PC-3 (cell line): ENCODE data around the gene HIVEP3. TPM values are rescaled to one million over a fixed set of nuclear protein-coding genes. Genes with fewer than 3 reads are reported as not detected.

Source experiments
- ATAC-seq: fragments of 200-7000 bp; cut with Tn5 transposase; 2 replicates; pipeline ENCODE4 v1.9.1; 2020; ENCODE audit warnings: mild to moderate bottlenecking, moderate library complexity
- BruUV-seq: library from RNA; stranded (reverse); fragments of 400-500 nt; replicated peaks from 2 replicates; lab custom pipeline; 2021; lab: Mats Ljungman, UMichigan
- CTCF ChIA-PET: fragments of 300-600 bp; sonication (Branson Sonifier 250); formaldehyde crosslinking; loops from one replicate; lab custom pipeline; 2022; ENCODE audit warnings: antibody characterized with exemption; lab: Charles Lee
- POLR2A ChIA-PET: fragments of 300-600 bp; sonication (Branson Sonifier 250); formaldehyde crosslinking; loops from one replicate; lab custom pipeline; 2022; ENCODE audit warnings: antibody characterized with exemption; ENCODE audit not compliant: unreplicated experiment; lab: Charles Lee
- DNase-seq: peaks from one replicate; pipeline ENCODE4 v3.0.0-alpha.2; 2015
- H2AFZ ChIP-seq: fragments of 300-600 bp; sonication (generic); 2 replicates; pipeline ENCODE4 v1.6.0; 2016; ENCODE audit warnings: antibody characterized with exemption, low read length
- H3F3A ChIP-seq: fragments of 300-600 bp; sonication (generic); one replicate; pipeline ENCODE4 v1.6.0; 2017; ENCODE audit warnings: antibody characterized with exemption, low read length, control low read depth, mild to moderate bottlenecking; ENCODE audit not compliant: unreplicated experiment
- H3K27ac ChIP-seq: fragments of 300-600 bp; sonication (generic); 2 replicates; pipeline ENCODE4 v1.5.1; 2016; ENCODE audit warnings: mild to moderate bottlenecking, low read length
- H3K27me3 ChIP-seq: fragments of 300-600 bp; sonication (generic); 2 replicates; pipeline ENCODE4 v1.6.1; 2016; ENCODE audit warnings: low read length, mixed read lengths
- H3K36me3 ChIP-seq: fragments of 300-600 bp; sonication (generic); 2 replicates; pipeline ENCODE4 v1.6.1; 2016; ENCODE audit warnings: low read depth, mixed run types, low read length, mixed read lengths
- H3K4me1 ChIP-seq: fragments of 300-600 bp; sonication (generic); 2 replicates; pipeline ENCODE4 v1.5.1; 2016; ENCODE audit warnings: low read length; ENCODE audit not compliant: insufficient read depth
- H3K4me2 ChIP-seq: fragments of 300-600 bp; sonication (generic); 2 replicates; pipeline ENCODE4 v1.6.0; 2016; ENCODE audit warnings: low read length
- H3K4me3 ChIP-seq: fragments of 300-600 bp; sonication (generic); 2 replicates; pipeline ENCODE4 v1.5.1; 2016; ENCODE audit warnings: mild to moderate bottlenecking, low read length, mixed read lengths
- H3K79me2 ChIP-seq: fragments of 300-600 bp; sonication (generic); 2 replicates; pipeline ENCODE4 v1.6.1; 2017; ENCODE audit warnings: low read length, mixed read lengths
- H3K9ac ChIP-seq: fragments of 300-600 bp; sonication (generic); 2 replicates; pipeline ENCODE4 v1.6.0; 2016; ENCODE audit warnings: mild to moderate bottlenecking, low read length
- H3K9me2 ChIP-seq: fragments of 300-600 bp; sonication (generic); replicated peaks from 2 replicates; pipeline ENCODE4 v1.6.1; 2016; ENCODE audit warnings: mixed run types, low read length, mixed read lengths
- H3K9me3 ChIP-seq: fragments of 300-600 bp; sonication (generic); 2 replicates; pipeline ENCODE4 v1.6.1; 2016; ENCODE audit warnings: low read length, mixed read lengths
- H4K20me1 ChIP-seq: fragments of 300-600 bp; sonication (generic); 2 replicates; pipeline ENCODE4 v1.6.1; 2016; ENCODE audit warnings: low read length, mixed read lengths
- EZH2 ChIP-seq: fragments of 300-600 bp; sonication (generic); IDR thresholded peaks from one replicate; pipeline ENCODE4 v1.6.1; 2017; ENCODE audit warnings: antibody characterized with exemption, mild to moderate bottlenecking, low read length; ENCODE audit not compliant: unreplicated experiment
- EZH2phosphoT487 ChIP-seq: fragments of 300-600 bp; sonication (generic); IDR thresholded peaks from 2 replicates; pipeline ENCODE4 v1.6.1; 2018; ENCODE audit warnings: mild to moderate bottlenecking, antibody characterized with exemption, low read length, borderline replicate concordance
- intact Hi-C: fragments of 100-400 bp; cut with micrococcal nuclease; formaldehyde crosslinking; loops from 2 replicates; pipeline ENCODE4 v1.9.0; 2023
- total RNA-seq: library from RNA; depleted of rRNA; stranded (reverse); fragments of >200 nt; gene quantifications from 2 replicates; pipeline ENCODE4 v1.2.3, GENCODE V29; 2014
- TF ChIP-seq, protein P1 (sequence below): fragments of 300-600 bp; sonication (generic); conservative IDR thresholded peaks from 2 replicates; pipeline ENCODE4 v1.5.1; 2017; ENCODE audit warnings: antibody characterized with exemption, low read depth, mild to moderate bottlenecking, low read length

HIVEP3 gene
- total RNA-seq, 1 experiment from 2014 or later: 9.8 TPM

GRCh38 chr1:41728403-41729202 lies 190.1 kb downstream of the HIVEP3 start:
- Histone ChIP-seq H3K79me2 (no peaks in the 10 kb centered on the region), H3K4me1 (no peaks in the 10 kb centered on the region), H3K9me3 (no peaks in the 10 kb centered on the region), H3K27ac (no peak overlapping the region), H3F3A (no peaks in the 10 kb centered on the region), H3K4me2 (no peak overlapping the region), H3K4me3 (no peak overlapping the region), H3K36me3 (no peaks in the 10 kb centered on the region), H3K9ac (no peak overlapping the region), H3K27me3 (no peaks in the 10 kb centered on the region), H2AFZ (no peak overlapping the region), H4K20me1 (no peaks in the 10 kb centered on the region), H3K9me2 (no peaks in the 10 kb centered on the region)
- no peak for ATAC-seq
- DNase-seq: no peak
- CTCF ChIA-PET: no interaction called here
- no TSS peak for BruUV-seq
- intact Hi-C loops: no loop called here
- TF ChIP-seq EZH2phosphoT487 (no peak), EZH2 (no peak)
- TF ChIP-seq, protein P1, sequence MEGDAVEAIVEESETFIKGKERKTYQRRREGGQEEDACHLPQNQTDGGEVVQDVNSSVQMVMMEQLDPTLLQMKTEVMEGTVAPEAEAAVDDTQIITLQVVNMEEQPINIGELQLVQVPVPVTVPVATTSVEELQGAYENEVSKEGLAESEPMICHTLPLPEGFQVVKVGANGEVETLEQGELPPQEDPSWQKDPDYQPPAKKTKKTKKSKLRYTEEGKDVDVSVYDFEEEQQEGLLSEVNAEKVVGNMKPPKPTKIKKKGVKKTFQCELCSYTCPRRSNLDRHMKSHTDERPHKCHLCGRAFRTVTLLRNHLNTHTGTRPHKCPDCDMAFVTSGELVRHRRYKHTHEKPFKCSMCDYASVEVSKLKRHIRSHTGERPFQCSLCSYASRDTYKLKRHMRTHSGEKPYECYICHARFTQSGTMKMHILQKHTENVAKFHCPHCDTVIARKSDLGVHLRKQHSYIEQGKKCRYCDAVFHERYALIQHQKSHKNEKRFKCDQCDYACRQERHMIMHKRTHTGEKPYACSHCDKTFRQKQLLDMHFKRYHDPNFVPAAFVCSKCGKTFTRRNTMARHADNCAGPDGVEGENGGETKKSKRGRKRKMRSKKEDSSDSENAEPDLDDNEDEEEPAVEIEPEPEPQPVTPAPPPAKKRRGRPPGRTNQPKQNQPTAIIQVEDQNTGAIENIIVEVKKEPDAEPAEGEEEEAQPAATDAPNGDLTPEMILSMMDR: no peak
- POLR2A ChIA-PET: no interaction called here

DNA sequence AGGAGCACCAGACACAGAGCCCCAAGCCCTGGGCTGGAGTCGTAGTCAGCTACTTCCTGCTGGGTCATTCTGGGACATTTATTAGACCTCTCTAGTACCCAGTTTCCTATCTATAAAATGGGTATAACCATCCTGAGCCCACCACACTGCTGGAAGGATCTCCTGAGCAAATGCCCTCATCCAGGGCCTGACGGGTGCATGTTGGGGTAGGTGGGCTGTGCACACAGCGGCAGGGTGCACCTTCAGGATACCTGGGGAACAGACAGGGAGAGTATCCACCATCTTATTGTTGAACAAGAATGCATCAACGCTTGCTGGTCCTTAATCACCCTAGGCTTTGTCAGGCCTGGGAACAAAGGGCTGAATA lies 191.0 kb downstream of the HIVEP3 start:
- TF ChIP-seq EZH2phosphoT487 (no peak), EZH2 (no peak)
- TF ChIP-seq, protein P1: no peak
- no peak for DNase-seq
- Histone ChIP-seq H3K9me2 (no peaks in the 10 kb centered on the region), H3K79me2 (no peaks in the 10 kb centered on the region), H3K27ac (no peak overlapping the region), H3F3A (no peaks in the 10 kb centered on the region), H3K4me3 (no peak overlapping the region), H2AFZ (no peak overlapping the region), H3K9ac (no peak overlapping the region), H4K20me1 (no peaks in the 10 kb centered on the region), H3K4me2 (no peak overlapping the region), H3K4me1 (no peaks in the 10 kb centered on the region), H3K36me3 (no peaks in the 10 kb centered on the region), H3K27me3 (no peaks in the 10 kb centered on the region), H3K9me3 (no peaks in the 10 kb centered on the region)
- ChIA-PET CTCF (no interaction called here), POLR2A (no interaction called here)
- no TSS peak for BruUV-seq
- ATAC-seq: no peak
- intact Hi-C loops: no loop called here
